ENCODE data around the gene CD247. TPM values are rescaled to one million over a fixed set of nuclear protein-coding genes. Genes with fewer than 3 reads are reported as not detected.

Gene CD247
- total RNA-seq, 1 donor from 2014 or later: 1.3 TPM

DNA sequence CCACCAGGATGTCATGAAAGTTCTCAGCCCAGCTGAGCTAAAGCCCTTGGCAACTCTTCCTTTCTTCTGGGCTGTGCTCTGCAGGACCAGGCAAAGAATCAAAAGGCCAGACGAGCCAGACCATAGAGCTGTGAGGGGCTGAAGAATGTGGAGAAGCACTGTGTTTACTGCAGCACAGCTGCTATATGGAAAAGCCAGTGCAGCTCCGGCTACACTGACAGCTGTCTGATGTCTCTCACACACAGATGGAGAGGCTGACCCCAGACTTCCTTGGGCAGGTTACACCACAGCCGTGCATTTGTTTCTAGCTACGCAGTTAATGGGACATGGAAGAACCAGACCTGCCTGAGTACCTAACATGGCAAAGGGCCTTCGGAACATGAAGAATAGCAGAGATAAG, 40.3 kb downstream of the CD247 start:
- peaks cover 10% of the 10 kb centered on the region for H3K27me3 Mint-ChIP-seq (ENCODE audit: insufficient read depth, low read depth)
- TF ChIP-seq EZH2 (IDR thresholded peaks at IDR 0.05): no peak
- Histone ChIP-seq H3K79me2 (ENCODE audit: low read depth) (no peaks in the 10 kb centered on the region), H3K9ac (no peak overlapping the region), H2AFZ (replicated peaks) (peak overlapping the region; percentile 45), H3K9me3 (ENCODE audit: low read depth) (no peaks in the 10 kb centered on the region), H3K27ac (no peak overlapping the region), H3K27me3 (no peaks in the 10 kb centered on the region), H3K36me3 (no peaks in the 10 kb centered on the region), H3K4me1 (peaks cover 22% of the 10 kb centered on the region), H3K4me3 (no peak overlapping the region), H3K4me2 (no peak overlapping the region), H3F3A (ENCODE audit: low read depth) (peaks cover 5% of the 10 kb centered on the region), H4K20me1 (ENCODE audit: low read depth) (no peaks in the 10 kb centered on the region)
- H3K4me1 Mint-ChIP-seq: peaks cover 43% of the 10 kb centered on the region
- peaks cover 14% of the 10 kb centered on the region for H3K9me3 Mint-ChIP-seq
- peaks cover 7% of the 10 kb centered on the region for H3K36me3 Mint-ChIP-seq
- peak overlapping the region; percentile 16 for H3K27ac Mint-ChIP-seq
- H3K4me3 Mint-ChIP-seq: no peak overlapping the region
- DNase-seq (ENCODE audit: low spot score): no peak

GRCh38 chr1:167476061-167476460, 42.3 kb downstream of the CD247 start:
- Mint-ChIP-seq H3K36me3 (peaks cover 7% of the 10 kb centered on the region), H3K9me3 (peaks cover 10% of the 10 kb centered on the region), H3K27ac (no peak overlapping the region), H3K27me3 (ENCODE audit: insufficient read depth, low read depth) (peaks cover 10% of the 10 kb centered on the region), H3K4me1 (peaks cover 49% of the 10 kb centered on the region), H3K4me3 (no peak overlapping the region)
- Histone ChIP-seq H3K36me3 (no peaks in the 10 kb centered on the region), H3K4me3 (no peak overlapping the region), H3K27me3 (no peaks in the 10 kb centered on the region), H4K20me1 (ENCODE audit: low read depth) (no peaks in the 10 kb centered on the region), H3K79me2 (ENCODE audit: low read depth) (no peaks in the 10 kb centered on the region), H3K4me2 (no peak overlapping the region), H3K4me1 (peaks cover 27% of the 10 kb centered on the region), H3K27ac (no peak overlapping the region), H3F3A (ENCODE audit: low read depth) (peaks cover 5% of the 10 kb centered on the region), H3K9me3 (ENCODE audit: low read depth) (no peaks in the 10 kb centered on the region), H3K9ac (no peak overlapping the region), H2AFZ (replicated peaks) (no peak overlapping the region)
- TF ChIP-seq EZH2 (IDR thresholded peaks at IDR 0.05) (no peak), EZH2phosphoT487 (IDR thresholded peaks at IDR 0.05) (no peak)
- TF ChIP-seq, protein P1, sequence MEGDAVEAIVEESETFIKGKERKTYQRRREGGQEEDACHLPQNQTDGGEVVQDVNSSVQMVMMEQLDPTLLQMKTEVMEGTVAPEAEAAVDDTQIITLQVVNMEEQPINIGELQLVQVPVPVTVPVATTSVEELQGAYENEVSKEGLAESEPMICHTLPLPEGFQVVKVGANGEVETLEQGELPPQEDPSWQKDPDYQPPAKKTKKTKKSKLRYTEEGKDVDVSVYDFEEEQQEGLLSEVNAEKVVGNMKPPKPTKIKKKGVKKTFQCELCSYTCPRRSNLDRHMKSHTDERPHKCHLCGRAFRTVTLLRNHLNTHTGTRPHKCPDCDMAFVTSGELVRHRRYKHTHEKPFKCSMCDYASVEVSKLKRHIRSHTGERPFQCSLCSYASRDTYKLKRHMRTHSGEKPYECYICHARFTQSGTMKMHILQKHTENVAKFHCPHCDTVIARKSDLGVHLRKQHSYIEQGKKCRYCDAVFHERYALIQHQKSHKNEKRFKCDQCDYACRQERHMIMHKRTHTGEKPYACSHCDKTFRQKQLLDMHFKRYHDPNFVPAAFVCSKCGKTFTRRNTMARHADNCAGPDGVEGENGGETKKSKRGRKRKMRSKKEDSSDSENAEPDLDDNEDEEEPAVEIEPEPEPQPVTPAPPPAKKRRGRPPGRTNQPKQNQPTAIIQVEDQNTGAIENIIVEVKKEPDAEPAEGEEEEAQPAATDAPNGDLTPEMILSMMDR (IDR thresholded peaks at IDR 0.05): no peak
- DNase-seq (ENCODE audit: low spot score): no peak

DNA sequence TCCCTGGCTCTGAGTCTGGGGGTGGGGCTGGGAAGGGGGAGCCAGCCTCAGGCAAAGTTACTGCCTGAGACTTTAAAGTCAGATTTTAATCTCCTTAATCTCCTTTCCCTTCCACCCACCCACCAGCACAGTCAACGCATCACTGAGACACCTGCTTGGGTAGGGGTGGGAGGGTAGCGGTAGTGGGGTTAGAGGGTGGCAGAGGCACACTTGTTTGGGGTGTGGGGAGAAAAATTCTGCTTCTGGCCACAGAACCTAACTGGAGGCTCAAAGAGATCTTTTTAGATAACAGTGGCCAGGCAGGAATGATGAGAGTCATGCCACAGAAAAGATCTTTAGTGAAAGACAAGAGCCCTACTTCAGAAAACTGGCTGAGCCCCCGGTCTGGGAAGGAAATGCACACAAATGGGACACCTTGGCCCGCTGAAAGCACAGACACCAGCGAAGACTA, 44.1 kb downstream of the CD247 start:
- H3K4me2 ChIP-seq: peak overlapping the region; percentile 51
- no peak overlapping the region for H3K27ac ChIP-seq
- Mint-ChIP-seq H3K9me3 (peaks cover 6% of the 10 kb centered on the region), H3K36me3 (peaks cover 7% of the 10 kb centered on the region), H3K4me1 (peaks cover 52% of the 10 kb centered on the region), H3K4me3 (no peak overlapping the region), H3K27me3 (ENCODE audit: insufficient read depth, low read depth) (peaks cover 10% of the 10 kb centered on the region), H3K27ac (peak overlapping the region; percentile 94)
- no peaks in the 10 kb centered on the region for H4K20me1 ChIP-seq (ENCODE audit: low read depth)
- H2AFZ ChIP-seq (replicated peaks): no peak overlapping the region
- no peak overlapping the region for H3K9ac ChIP-seq
- no peaks in the 10 kb centered on the region for H3K79me2 ChIP-seq (ENCODE audit: low read depth)
- H3F3A ChIP-seq (ENCODE audit: low read depth): peaks cover 5% of the 10 kb centered on the region
- no peaks in the 10 kb centered on the region for H3K27me3 ChIP-seq
- no peaks in the 10 kb centered on the region for H3K36me3 ChIP-seq
- no peak overlapping the region for H3K4me3 ChIP-seq
- no peak for TF ChIP-seq EZH2phosphoT487 (IDR thresholded peaks at IDR 0.05)
- TF ChIP-seq, protein P1 (IDR thresholded peaks at IDR 0.05): no peak
- TF ChIP-seq EZH2 (IDR thresholded peaks at IDR 0.05): no peak
- DNase-seq (ENCODE audit: low spot score): peak; percentile 54
- H3K4me1 ChIP-seq: peaks cover 27% of the 10 kb centered on the region
- no peaks in the 10 kb centered on the region for H3K9me3 ChIP-seq (ENCODE audit: low read depth)

GRCh38 chr1:167473761-167474160, 44.6 kb downstream of the CD247 start:
- peak overlapping the region; percentile 51 for H3K4me2 ChIP-seq
- H3K36me3 Mint-ChIP-seq: peaks cover 7% of the 10 kb centered on the region
- no peak overlapping the region for H3K27ac ChIP-seq
- TF ChIP-seq EZH2phosphoT487 (IDR thresholded peaks at IDR 0.05) (no peak), EZH2 (IDR thresholded peaks at IDR 0.05) (no peak)
- TF ChIP-seq, protein P1 (IDR thresholded peaks at IDR 0.05): no peak
- no peaks in the 10 kb centered on the region for H3K36me3 ChIP-seq
- no peaks in the 10 kb centered on the region for H3K27me3 ChIP-seq
- DNase-seq (ENCODE audit: low spot score): no peak
- H3K4me3 ChIP-seq: no peak overlapping the region
- peak overlapping the region; percentile 94 for H3K27ac Mint-ChIP-seq
- peaks cover 27% of the 10 kb centered on the region for H3K4me1 ChIP-seq
- peaks cover 5% of the 10 kb centered on the region for H3F3A ChIP-seq (ENCODE audit: low read depth)
- H3K9me3 ChIP-seq (ENCODE audit: low read depth): no peaks in the 10 kb centered on the region
- H3K27me3 Mint-ChIP-seq (ENCODE audit: insufficient read depth, low read depth): peaks cover 10% of the 10 kb centered on the region
- H3K9ac ChIP-seq: no peak overlapping the region
- H3K9me3 Mint-ChIP-seq: peaks cover 6% of the 10 kb centered on the region
- H3K4me3 Mint-ChIP-seq: peak overlapping the region; percentile 2
- no peaks in the 10 kb centered on the region for H3K79me2 ChIP-seq (ENCODE audit: low read depth)
- H2AFZ ChIP-seq (replicated peaks): no peak overlapping the region
- H4K20me1 ChIP-seq (ENCODE audit: low read depth): no peaks in the 10 kb centered on the region
- H3K4me1 Mint-ChIP-seq: peaks cover 52% of the 10 kb centered on the region
